ENCODE measurements around the gene MARK1.

The MARK1 gene

GRCh38 chr1:220655509-220655908 is 127.6 kb downstream of the MARK1 start:
- H3K27ac ChIP-seq (ENCODE audit: poor library complexity, severe bottlenecking), result no peak overlapping the region
- H3K4me3 ChIP-seq (ENCODE audit: severe bottlenecking), result no peak overlapping the region
- no peaks in the 10 kb centered on the region for H3K4me1 ChIP-seq (ENCODE audit: insufficient read depth, poor library complexity, severe bottlenecking)
- no peaks in the 10 kb centered on the region for H3K36me3 ChIP-seq (ENCODE audit: low read depth)
- DNase-seq (ENCODE audit: low spot score) (no peak), ATAC-seq (ENCODE audit: low read depth) (no peak)
- no peaks in the 10 kb centered on the region for H3K9me3 ChIP-seq (ENCODE audit: severe bottlenecking)
- H3K27me3 ChIP-seq (ENCODE audit: insufficient read depth, poor library complexity, severe bottlenecking), result no peaks in the 10 kb centered on the region
- TF ChIP-seq CTCF (IDR thresholded peaks at IDR 0.05; ENCODE audit: poor library complexity, severe bottlenecking), result no peak

- ATAC-seq (ENCODE audit: low read depth), result no peak
- H3K4me3 ChIP-seq (ENCODE audit: severe bottlenecking), result no peak overlapping the region
- H3K36me3 ChIP-seq (ENCODE audit: low read depth), result no peaks in the 10 kb centered on the region
- H3K4me1 ChIP-seq (ENCODE audit: insufficient read depth, poor library complexity, severe bottlenecking), result no peaks in the 10 kb centered on the region
- no peak for DNase-seq (ENCODE audit: low spot score)
- TF ChIP-seq CTCF (IDR thresholded peaks at IDR 0.05; ENCODE audit: poor library complexity, severe bottlenecking), result no peak
- no peaks in the 10 kb centered on the region for H3K27me3 ChIP-seq (ENCODE audit: insufficient read depth, poor library complexity, severe bottlenecking)
- H3K27ac ChIP-seq (ENCODE audit: poor library complexity, severe bottlenecking), result no peak overlapping the region
- no peaks in the 10 kb centered on the region for H3K9me3 ChIP-seq (ENCODE audit: severe bottlenecking)
These were observed 128.2 kb downstream of the MARK1 start for GRCh38 chr1:220655961-220656740.

- no peaks in the 10 kb centered on the region for H3K27me3 ChIP-seq (ENCODE audit: insufficient read depth, poor library complexity, severe bottlenecking)
- DNase-seq (ENCODE audit: low spot score) (no peak), ATAC-seq (ENCODE audit: low read depth) (no peak)
- no peak overlapping the region for H3K4me3 ChIP-seq (ENCODE audit: severe bottlenecking)
- H3K27ac ChIP-seq (ENCODE audit: poor library complexity, severe bottlenecking), result no peak overlapping the region
- no peaks in the 10 kb centered on the region for H3K36me3 ChIP-seq (ENCODE audit: low read depth)
- no peak for TF ChIP-seq CTCF (IDR thresholded peaks at IDR 0.05; ENCODE audit: poor library complexity, severe bottlenecking)
- no peaks in the 10 kb centered on the region for H3K4me1 ChIP-seq (ENCODE audit: insufficient read depth, poor library complexity, severe bottlenecking)
- no peaks in the 10 kb centered on the region for H3K9me3 ChIP-seq (ENCODE audit: severe bottlenecking)
These were observed 138.4 kb downstream of the MARK1 start for GRCh38 chr1:220666349-220666748.

- H3K9me3 ChIP-seq (ENCODE audit: severe bottlenecking), result no peaks in the 10 kb centered on the region
- no peaks in the 10 kb centered on the region for H3K36me3 ChIP-seq (ENCODE audit: low read depth)
- H3K27me3 ChIP-seq (ENCODE audit: insufficient read depth, poor library complexity, severe bottlenecking), result no peaks in the 10 kb centered on the region
- ATAC-seq (ENCODE audit: low read depth), result no peak
- H3K4me3 ChIP-seq (ENCODE audit: severe bottlenecking), result no peak overlapping the region
- no peak for TF ChIP-seq CTCF (IDR thresholded peaks at IDR 0.05; ENCODE audit: poor library complexity, severe bottlenecking)
- H3K4me1 ChIP-seq (ENCODE audit: insufficient read depth, poor library complexity, severe bottlenecking), result no peaks in the 10 kb centered on the region
- no peak for DNase-seq (ENCODE audit: low spot score)
- no peak overlapping the region for H3K27ac ChIP-seq (ENCODE audit: poor library complexity, severe bottlenecking)
These were observed 141.1 kb downstream of the MARK1 start for GRCh38 chr1:220669005-220669404.

- H3K36me3 ChIP-seq (ENCODE audit: low read depth), result no peaks in the 10 kb centered on the region
- DNase-seq (ENCODE audit: low spot score) (no peak), ATAC-seq (ENCODE audit: low read depth) (no peak)
- H3K27ac ChIP-seq (ENCODE audit: poor library complexity, severe bottlenecking), result no peak overlapping the region
- H3K9me3 ChIP-seq (ENCODE audit: severe bottlenecking), result no peaks in the 10 kb centered on the region
- no peaks in the 10 kb centered on the region for H3K27me3 ChIP-seq (ENCODE audit: insufficient read depth, poor library complexity, severe bottlenecking)
- no peak overlapping the region for H3K4me3 ChIP-seq (ENCODE audit: severe bottlenecking)
- TF ChIP-seq CTCF (IDR thresholded peaks at IDR 0.05; ENCODE audit: poor library complexity, severe bottlenecking), result no peak
- H3K4me1 ChIP-seq (ENCODE audit: insufficient read depth, poor library complexity, severe bottlenecking), result no peaks in the 10 kb centered on the region
These were observed 142.4 kb downstream of the MARK1 start for GRCh38 chr1:220670365-220670764.

Measured in RWPE2 (cell line).